Putamen (tissue), 1 donor: ENCODE results near the gene C10orf67.
"Not testable (repeated sequence)": the region's sequence is repeated elsewhere in the genome, so short reads cannot be mapped to it uniquely, and the experiment has no call there.

Source experiments
- DNase-seq: peaks from one replicate; pipeline ENCODE4 v3.0.0-alpha.2; 2016; ENCODE audit warnings: low spot score

C10orf67 gene

GRCh38 chr10:23322082-23322481, 22.5 kb downstream of the C10orf67 start:
- DNase-seq = no peak

- DNase-seq = no peak
Observed at GRCh38 chr10:23319835-23320234, 24.8 kb downstream of the C10orf67 start.

GRCh38 chr10:23318359-23318758, 26.2 kb downstream of the C10orf67 start:
- no peak for DNase-seq

GRCh38 chr10:23317416-23317815, 27.2 kb downstream of the C10orf67 start:
- no peak for DNase-seq

GRCh38 chr10:23316406-23316805, 28.2 kb downstream of the C10orf67 start:
- no peak for DNase-seq

- DNase-seq = no peak
Observed at GRCh38 chr10:23315966-23316365, 28.6 kb downstream of the C10orf67 start.

GRCh38 chr10:23314835-23315239, 29.8 kb downstream of the C10orf67 start:
- DNase-seq = peak; percentile 54

- no peak for DNase-seq
Observed at GRCh38 chr10:23311034-23311433, 33.6 kb downstream of the C10orf67 start.

- DNase-seq = no peak
Observed at GRCh38 chr10:23310404-23310803, 34.2 kb downstream of the C10orf67 start.

GRCh38 chr10:23299961-23300360, 44.6 kb downstream of the C10orf67 start:
- DNase-seq = not testable (repeated sequence)

GRCh38 chr10:23294638-23295247, 49.9 kb downstream of the C10orf67 start:
- no peak for DNase-seq

GRCh38 chr10:23293973-23294590, 50.5 kb downstream of the C10orf67 start:
- no peak for DNase-seq

GRCh38 chr10:23293145-23293724, 51.4 kb downstream of the C10orf67 start:
- peak; percentile 39 for DNase-seq

GRCh38 chr10:23291551-23292334, 52.9 kb downstream of the C10orf67 start:
- DNase-seq = peak; percentile 43

- no peak for DNase-seq
Observed at GRCh38 chr10:23284674-23285335, 59.8 kb downstream of the C10orf67 start.

GRCh38 chr10:23284155-23284554, 60.4 kb downstream of the C10orf67 start:
- no peak for DNase-seq

- no peak for DNase-seq
Observed at GRCh38 chr10:23283680-23284079, 60.9 kb downstream of the C10orf67 start.

- DNase-seq = no peak
Observed at GRCh38 chr10:23281044-23281433, 63.6 kb downstream of the C10orf67 start.

GRCh38 chr10:23280419-23281043, 64.1 kb downstream of the C10orf67 start:
- DNase-seq = no peak

- no peak for DNase-seq
Observed at GRCh38 chr10:23275355-23275754, 69.2 kb downstream of the C10orf67 start.

- not testable (repeated sequence) for DNase-seq
Observed at GRCh38 chr10:23274179-23274578, 70.4 kb downstream of the C10orf67 start.

- no peak for DNase-seq
Observed at GRCh38 chr10:23270531-23270930, 74.1 kb downstream of the C10orf67 start.
